ENCODE measurements around the gene KIAA1549.

Gene KIAA1549

DNA sequence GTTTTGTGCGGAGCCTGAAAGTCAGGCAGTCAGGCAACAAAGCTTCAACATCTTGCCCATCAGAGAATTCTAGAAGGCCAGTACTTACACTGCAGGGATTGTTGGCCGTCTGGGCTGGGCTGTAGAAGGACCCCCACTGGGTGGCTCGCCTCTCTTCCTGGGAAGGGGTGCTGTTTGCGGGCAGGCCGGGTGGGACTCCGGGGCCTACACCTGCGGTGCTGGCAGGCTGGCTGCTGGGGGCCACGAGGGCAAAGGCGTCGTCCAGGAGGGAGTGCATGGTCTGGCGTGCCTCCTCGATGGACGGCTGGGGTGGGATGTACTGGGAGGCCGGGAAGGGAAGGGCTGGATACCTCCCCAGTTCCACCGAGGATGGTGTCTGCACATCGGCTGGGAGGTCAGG, 120.1 kb downstream of the KIAA1549 start:
- no peak overlapping the region for H3K27ac ChIP-seq (ENCODE audit: low read depth, low read length)
- H3K9ac ChIP-seq (ENCODE audit: low read length) = no peak overlapping the region
- H3K27me3 ChIP-seq (ENCODE audit: control insufficient read depth in 1 of 2, insufficient read depth in 2 of 2, low read length in 2 of 2) = no peaks in the 10 kb centered on the region
- no peaks in the 10 kb centered on the region for H3K9me3 ChIP-seq (ENCODE audit: low read length)
- no peaks in the 10 kb centered on the region for H3K4me1 ChIP-seq (ENCODE audit: insufficient read depth, low read length)
- H3K4me3 ChIP-seq (ENCODE audit: low read depth in 1 of 2, low read length in 2 of 2) = no peak overlapping the region
- H3K36me3 ChIP-seq (ENCODE audit: insufficient read depth, low read length) = no peaks in the 10 kb centered on the region

- Histone ChIP-seq H3K4me1 (ENCODE audit: insufficient read depth, low read length) (no peaks in the 10 kb centered on the region), H3K9me3 (ENCODE audit: low read length) (no peaks in the 10 kb centered on the region), H3K27ac (ENCODE audit: low read depth, low read length) (no peak overlapping the region), H3K36me3 (ENCODE audit: insufficient read depth, low read length) (no peaks in the 10 kb centered on the region), H3K9ac (ENCODE audit: low read length) (no peak overlapping the region), H3K4me3 (ENCODE audit: low read depth in 1 of 2, low read length in 2 of 2) (no peak overlapping the region), H3K27me3 (ENCODE audit: control insufficient read depth in 1 of 2, insufficient read depth in 2 of 2, low read length in 2 of 2) (no peaks in the 10 kb centered on the region)
These were observed 123.5 kb downstream of the KIAA1549 start for GRCh38 chr7:138857728-138858127.

DNA sequence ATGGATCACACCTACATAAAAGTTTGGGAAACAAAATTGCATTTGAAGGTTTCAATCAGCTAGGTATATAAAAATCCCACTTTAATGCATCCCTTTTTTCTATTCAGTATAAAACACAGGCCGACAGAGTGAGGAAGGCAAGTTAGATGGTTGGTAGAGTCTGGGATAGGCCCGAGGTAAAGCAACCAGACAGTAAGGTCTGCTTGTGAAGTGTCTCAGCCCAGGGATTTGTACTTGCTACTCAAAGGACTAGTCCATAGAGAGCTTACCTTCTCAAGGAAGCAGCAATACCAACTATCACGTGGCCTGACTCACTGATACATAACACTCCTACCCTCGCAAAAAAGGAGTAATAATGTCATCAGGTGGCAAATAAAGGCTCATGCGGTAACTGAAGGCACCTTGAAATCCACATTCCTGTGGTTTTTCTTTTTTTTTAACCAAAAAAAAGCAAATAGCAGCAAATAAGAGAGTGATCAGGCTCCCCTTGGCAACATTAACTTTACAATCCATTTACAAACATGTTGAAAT, 127.0 kb downstream of the KIAA1549 start:
- H3K27me3 ChIP-seq (ENCODE audit: control insufficient read depth in 1 of 2, insufficient read depth in 2 of 2, low read length in 2 of 2) = no peaks in the 10 kb centered on the region
- no peaks in the 10 kb centered on the region for H3K36me3 ChIP-seq (ENCODE audit: insufficient read depth, low read length)
- H3K27ac ChIP-seq (ENCODE audit: low read depth, low read length) = no peak overlapping the region
- H3K4me1 ChIP-seq (ENCODE audit: insufficient read depth, low read length) = no peaks in the 10 kb centered on the region
- no peak overlapping the region for H3K9ac ChIP-seq (ENCODE audit: low read length)
- no peaks in the 10 kb centered on the region for H3K9me3 ChIP-seq (ENCODE audit: low read length)
- no peak overlapping the region for H3K4me3 ChIP-seq (ENCODE audit: low read depth in 1 of 2, low read length in 2 of 2)

DNA sequence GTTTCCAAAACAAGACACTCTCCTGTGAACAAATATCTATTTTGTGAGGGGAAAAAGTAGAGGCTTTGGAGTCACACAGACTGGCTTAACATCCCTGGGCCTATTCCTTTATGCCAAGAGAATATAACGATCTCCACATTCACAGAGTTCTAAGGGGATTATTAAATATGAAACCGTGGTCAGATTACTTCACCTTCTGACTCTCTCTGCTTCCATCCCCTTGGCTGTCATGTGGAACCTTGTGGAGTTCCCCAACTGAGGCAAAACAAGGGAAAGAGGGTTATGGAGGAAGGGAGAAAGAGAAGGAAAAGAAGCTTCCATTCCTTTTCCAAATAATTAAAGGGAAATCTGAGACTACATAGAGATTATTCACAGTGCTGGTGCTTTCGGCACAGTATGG, 127.7 kb downstream of the KIAA1549 start:
- Histone ChIP-seq H3K9ac (ENCODE audit: low read length) (no peak overlapping the region), H3K27me3 (ENCODE audit: control insufficient read depth in 1 of 2, insufficient read depth in 2 of 2, low read length in 2 of 2) (no peaks in the 10 kb centered on the region), H3K9me3 (ENCODE audit: low read length) (no peaks in the 10 kb centered on the region), H3K36me3 (ENCODE audit: insufficient read depth, low read length) (no peaks in the 10 kb centered on the region), H3K4me3 (ENCODE audit: low read depth in 1 of 2, low read length in 2 of 2) (no peak overlapping the region), H3K4me1 (ENCODE audit: insufficient read depth, low read length) (no peaks in the 10 kb centered on the region), H3K27ac (ENCODE audit: low read depth, low read length) (no peak overlapping the region)

- H3K36me3 ChIP-seq (ENCODE audit: insufficient read depth, low read length) = no peaks in the 10 kb centered on the region
- H3K4me3 ChIP-seq (ENCODE audit: low read depth in 1 of 2, low read length in 2 of 2) = no peak overlapping the region
- no peak overlapping the region for H3K9ac ChIP-seq (ENCODE audit: low read length)
- no peaks in the 10 kb centered on the region for H3K4me1 ChIP-seq (ENCODE audit: insufficient read depth, low read length)
- H3K27ac ChIP-seq (ENCODE audit: low read depth, low read length) = no peak overlapping the region
- no peaks in the 10 kb centered on the region for H3K9me3 ChIP-seq (ENCODE audit: low read length)
- no peaks in the 10 kb centered on the region for H3K27me3 ChIP-seq (ENCODE audit: control insufficient read depth in 1 of 2, insufficient read depth in 2 of 2, low read length in 2 of 2)
These were observed 128.7 kb downstream of the KIAA1549 start for GRCh38 chr7:138852469-138852868.

GRCh38 chr7:138849701-138850100, 131.5 kb downstream of the KIAA1549 start:
- Histone ChIP-seq H3K27ac (ENCODE audit: low read depth, low read length) (no peak overlapping the region), H3K9me3 (ENCODE audit: low read length) (no peaks in the 10 kb centered on the region), H3K4me1 (ENCODE audit: insufficient read depth, low read length) (no peaks in the 10 kb centered on the region), H3K36me3 (ENCODE audit: insufficient read depth, low read length) (no peaks in the 10 kb centered on the region), H3K27me3 (ENCODE audit: control insufficient read depth in 1 of 2, insufficient read depth in 2 of 2, low read length in 2 of 2) (no peaks in the 10 kb centered on the region), H3K9ac (ENCODE audit: low read length) (no peak overlapping the region), H3K4me3 (ENCODE audit: low read depth in 1 of 2, low read length in 2 of 2) (no peak overlapping the region)

DNA sequence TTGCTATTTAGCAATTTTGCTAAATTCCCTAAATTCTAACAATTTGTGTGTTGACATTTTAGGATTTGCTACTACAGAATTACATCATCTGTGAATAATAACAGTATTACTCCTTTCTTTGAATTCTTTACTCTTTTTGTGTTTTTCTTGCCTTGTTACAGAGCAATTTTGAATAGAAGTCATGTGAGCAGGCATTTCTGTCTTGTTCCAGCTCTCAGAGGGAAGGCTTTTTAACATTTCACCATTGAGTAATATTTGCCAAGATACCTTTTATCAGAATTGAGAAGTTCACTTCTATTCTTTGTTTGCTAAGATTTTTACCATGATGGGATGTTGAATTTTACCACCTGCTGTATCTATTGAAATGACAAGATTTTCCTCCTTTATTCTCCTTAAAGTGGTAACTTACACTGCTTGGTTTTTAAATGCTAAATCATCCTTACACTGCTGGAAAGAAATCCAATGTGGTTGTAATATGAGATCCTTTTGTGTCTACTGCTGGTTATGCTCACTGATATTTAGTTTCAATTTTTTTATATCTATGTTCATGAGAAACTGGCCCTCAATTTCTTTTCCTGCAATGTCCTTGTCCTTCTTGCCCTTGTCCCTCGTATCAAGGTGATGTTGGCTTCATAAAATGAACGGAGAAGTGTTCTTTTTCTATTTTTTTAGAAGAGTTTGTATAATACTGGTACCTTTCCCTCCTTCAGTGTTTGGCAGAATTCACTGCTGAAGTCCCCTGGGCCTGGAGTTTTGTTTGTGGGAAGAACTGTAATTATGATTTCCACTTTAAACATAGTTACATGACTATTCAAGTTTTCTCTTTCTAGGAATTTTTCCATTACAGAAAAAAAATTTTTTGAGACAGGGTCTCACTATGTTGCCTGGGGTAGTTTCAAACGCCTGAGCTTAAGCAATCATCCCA, 132.9 kb downstream of the KIAA1549 start:
- Histone ChIP-seq H3K27me3 (ENCODE audit: control insufficient read depth in 1 of 2, insufficient read depth in 2 of 2, low read length in 2 of 2) (no peaks in the 10 kb centered on the region), H3K4me3 (ENCODE audit: low read depth in 1 of 2, low read length in 2 of 2) (no peak overlapping the region), H3K27ac (ENCODE audit: low read depth, low read length) (no peak overlapping the region), H3K4me1 (ENCODE audit: insufficient read depth, low read length) (no peaks in the 10 kb centered on the region), H3K36me3 (ENCODE audit: insufficient read depth, low read length) (no peaks in the 10 kb centered on the region), H3K9ac (ENCODE audit: low read length) (no peak overlapping the region), H3K9me3 (ENCODE audit: low read length) (no peaks in the 10 kb centered on the region)

GRCh38 chr7:138845711-138846110, 135.5 kb downstream of the KIAA1549 start:
- no peaks in the 10 kb centered on the region for H3K4me1 ChIP-seq (ENCODE audit: insufficient read depth, low read length)
- H3K4me3 ChIP-seq (ENCODE audit: low read depth in 1 of 2, low read length in 2 of 2) = no peak overlapping the region
- no peaks in the 10 kb centered on the region for H3K9me3 ChIP-seq (ENCODE audit: low read length)
- H3K27ac ChIP-seq (ENCODE audit: low read depth, low read length) = no peak overlapping the region
- no peak overlapping the region for H3K9ac ChIP-seq (ENCODE audit: low read length)
- H3K27me3 ChIP-seq (ENCODE audit: control insufficient read depth in 1 of 2, insufficient read depth in 2 of 2, low read length in 2 of 2) = no peaks in the 10 kb centered on the region
- H3K36me3 ChIP-seq (ENCODE audit: insufficient read depth, low read length) = no peaks in the 10 kb centered on the region

DNA sequence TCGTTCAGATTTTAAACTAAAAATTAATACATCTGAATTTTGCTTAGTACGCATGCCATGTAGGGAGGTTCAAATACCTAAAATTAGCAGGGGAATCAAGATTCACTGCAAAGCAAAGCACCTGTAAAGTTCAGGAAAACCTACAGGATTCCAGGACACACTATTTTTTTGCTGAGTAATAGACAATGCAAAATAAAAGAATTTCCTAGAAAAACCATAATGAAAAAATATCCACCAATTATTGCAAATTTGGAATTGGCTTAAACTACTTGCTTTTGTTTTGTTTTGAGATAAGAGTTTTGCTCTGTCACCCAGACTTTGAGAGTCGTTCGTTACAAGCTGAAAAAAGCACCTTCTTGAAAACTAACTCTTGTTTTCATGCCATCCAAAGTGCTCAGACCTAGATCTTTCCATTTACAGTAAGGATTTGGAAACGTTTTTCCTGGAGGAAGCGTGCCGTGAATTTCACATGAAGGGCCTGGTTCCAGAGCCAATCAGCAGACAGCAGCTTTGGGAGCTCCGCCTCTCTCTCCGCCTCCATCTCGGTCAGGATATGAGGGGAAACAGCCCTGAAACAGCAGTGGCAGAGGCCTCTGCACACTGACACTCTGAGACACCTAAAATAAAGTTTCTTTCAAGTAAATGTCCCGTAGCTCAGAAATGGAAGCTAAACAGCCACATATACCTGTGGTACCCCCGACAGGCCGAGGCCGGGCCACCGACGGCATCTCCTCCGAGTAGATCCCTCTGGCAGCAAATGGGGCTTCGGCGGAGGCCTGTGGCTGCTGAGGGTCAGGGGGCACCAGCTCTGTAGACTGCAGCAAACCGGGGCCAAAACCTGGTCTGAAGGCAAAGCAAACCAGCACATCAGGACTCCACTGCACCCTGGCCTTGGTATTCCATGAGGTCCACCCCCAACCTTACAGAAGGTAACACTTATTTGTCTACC, 137.3 kb downstream of the KIAA1549 start:
- H3K9me3 ChIP-seq (ENCODE audit: low read length) = no peaks in the 10 kb centered on the region
- H3K27ac ChIP-seq (ENCODE audit: low read depth, low read length) = no peak overlapping the region
- H3K4me3 ChIP-seq (ENCODE audit: low read depth in 1 of 2, low read length in 2 of 2) = no peak overlapping the region
- H3K27me3 ChIP-seq (ENCODE audit: control insufficient read depth in 1 of 2, insufficient read depth in 2 of 2, low read length in 2 of 2) = no peaks in the 10 kb centered on the region
- H3K4me1 ChIP-seq (ENCODE audit: insufficient read depth, low read length) = no peaks in the 10 kb centered on the region
- H3K9ac ChIP-seq (ENCODE audit: low read length) = no peak overlapping the region
- no peaks in the 10 kb centered on the region for H3K36me3 ChIP-seq (ENCODE audit: insufficient read depth, low read length)

GRCh38 chr7:138842111-138842510, 139.1 kb downstream of the KIAA1549 start:
- Histone ChIP-seq H3K36me3 (ENCODE audit: insufficient read depth, low read length) (no peaks in the 10 kb centered on the region), H3K27me3 (ENCODE audit: control insufficient read depth in 1 of 2, insufficient read depth in 2 of 2, low read length in 2 of 2) (no peaks in the 10 kb centered on the region), H3K9ac (ENCODE audit: low read length) (no peak overlapping the region), H3K4me3 (ENCODE audit: low read depth in 1 of 2, low read length in 2 of 2) (no peak overlapping the region), H3K4me1 (ENCODE audit: insufficient read depth, low read length) (no peaks in the 10 kb centered on the region), H3K9me3 (ENCODE audit: low read length) (no peaks in the 10 kb centered on the region), H3K27ac (ENCODE audit: low read depth, low read length) (no peak overlapping the region)

DNA sequence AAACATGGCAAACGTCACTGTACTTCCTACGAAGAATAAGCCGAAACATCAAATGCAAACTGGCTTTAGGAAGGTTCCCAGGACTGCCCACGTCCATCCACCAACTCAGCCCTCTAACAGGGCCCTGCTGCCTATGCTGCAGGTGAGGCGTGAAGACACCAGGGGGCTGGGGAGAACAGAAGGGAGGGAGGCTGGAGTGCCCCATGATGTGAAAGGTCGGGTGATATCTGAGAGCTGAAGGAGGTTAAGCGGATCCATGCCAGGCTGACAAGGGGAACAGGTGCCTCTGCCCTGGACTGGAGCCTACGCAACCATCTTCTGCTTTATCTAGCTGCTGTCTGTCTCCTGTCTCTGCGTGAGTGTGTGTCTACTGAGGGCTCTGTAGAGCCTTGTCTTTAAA, 143.0 kb downstream of the KIAA1549 start:
- Histone ChIP-seq H3K4me1 (ENCODE audit: insufficient read depth, low read length) (no peaks in the 10 kb centered on the region), H3K36me3 (ENCODE audit: insufficient read depth, low read length) (no peaks in the 10 kb centered on the region), H3K9me3 (ENCODE audit: low read length) (no peaks in the 10 kb centered on the region), H3K9ac (ENCODE audit: low read length) (no peak overlapping the region), H3K27ac (ENCODE audit: low read depth, low read length) (no peak overlapping the region), H3K4me3 (ENCODE audit: low read depth in 1 of 2, low read length in 2 of 2) (no peak overlapping the region), H3K27me3 (ENCODE audit: control insufficient read depth in 1 of 2, insufficient read depth in 2 of 2, low read length in 2 of 2) (no peaks in the 10 kb centered on the region)

Data from muscle layer of colon (tissue), 2 donors.